GM03348 (cell line): ENCODE measurements around the gene POLD3.

Source experiments
- DNase-seq: peaks from one replicate; pipeline ENCODE4 v3.0.0; 2012; ENCODE audit warnings: low spot score

The POLD3 gene

DNA sequence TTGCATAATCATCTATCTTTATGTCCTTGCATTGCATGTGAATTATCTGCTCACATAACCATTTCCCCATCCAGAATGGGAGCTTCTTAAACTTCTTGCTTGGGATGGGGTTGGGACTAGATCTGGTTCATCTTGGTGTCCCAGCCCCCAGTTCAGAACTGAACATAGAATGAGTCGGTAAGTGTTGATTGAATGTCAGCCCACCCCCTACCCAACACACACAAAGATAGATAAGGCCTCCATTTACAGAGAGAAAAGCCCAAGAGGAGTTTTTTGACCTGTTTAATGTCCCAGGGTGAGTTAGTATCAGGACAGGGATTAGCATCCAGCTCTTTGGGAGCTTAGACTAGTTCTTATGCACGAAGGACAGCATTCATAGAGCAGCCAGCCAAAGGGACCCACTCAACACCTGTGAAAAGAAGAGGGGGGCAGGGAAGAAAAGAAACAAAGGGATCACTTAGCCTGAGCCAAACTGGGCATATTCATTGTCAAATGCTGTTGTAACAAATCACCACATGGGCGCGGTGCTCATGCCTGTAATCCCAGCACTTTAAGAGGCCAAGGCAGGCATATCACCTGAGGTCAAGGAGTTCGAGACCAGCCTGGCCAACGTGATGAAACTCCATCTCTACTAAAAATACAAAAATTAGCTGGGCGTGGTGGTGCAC is 81.4 kb downstream of the POLD3 start:
- no peak for DNase-seq

DNA sequence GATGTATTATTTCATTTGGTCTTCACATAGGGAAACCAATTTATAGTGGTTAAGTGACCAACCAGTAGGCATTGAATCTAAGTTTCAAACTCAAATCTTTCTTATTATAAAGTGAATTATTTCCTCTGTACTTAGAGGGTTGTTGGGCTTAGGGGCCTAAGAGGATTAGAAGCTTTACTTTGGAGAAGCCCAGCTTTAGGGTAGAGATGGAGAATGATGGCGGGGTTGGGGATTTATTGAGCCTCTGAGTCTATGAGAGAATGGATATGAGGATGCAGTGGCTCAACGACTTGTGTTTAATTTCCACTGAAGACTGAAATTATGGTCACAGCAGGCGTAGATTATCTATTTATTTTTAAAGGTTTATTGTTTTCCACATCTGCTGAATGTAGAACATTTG is 83.4 kb downstream of the POLD3 start:
- no peak for DNase-seq

DNA sequence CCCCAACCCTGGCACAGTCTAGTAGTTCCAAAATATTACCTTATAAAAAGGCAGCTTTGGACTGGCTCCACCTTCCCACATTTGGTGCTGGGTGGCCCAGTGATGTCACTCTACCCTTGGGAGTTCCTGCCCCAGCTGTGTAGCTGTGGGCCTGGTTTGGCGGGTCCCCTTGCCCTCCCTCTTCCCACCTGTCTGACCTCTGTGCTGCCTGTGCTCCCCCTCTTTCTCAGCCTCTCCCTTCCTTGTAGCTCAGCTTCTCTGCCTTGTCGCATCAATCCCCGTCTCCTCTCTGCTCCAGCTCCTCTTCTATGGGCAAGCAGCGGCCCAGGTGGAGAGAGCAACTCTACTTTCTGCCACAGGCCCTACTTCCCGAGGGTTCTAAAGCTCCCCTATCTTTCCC is 84.2 kb downstream of the POLD3 start:
- no peak for DNase-seq

DNA sequence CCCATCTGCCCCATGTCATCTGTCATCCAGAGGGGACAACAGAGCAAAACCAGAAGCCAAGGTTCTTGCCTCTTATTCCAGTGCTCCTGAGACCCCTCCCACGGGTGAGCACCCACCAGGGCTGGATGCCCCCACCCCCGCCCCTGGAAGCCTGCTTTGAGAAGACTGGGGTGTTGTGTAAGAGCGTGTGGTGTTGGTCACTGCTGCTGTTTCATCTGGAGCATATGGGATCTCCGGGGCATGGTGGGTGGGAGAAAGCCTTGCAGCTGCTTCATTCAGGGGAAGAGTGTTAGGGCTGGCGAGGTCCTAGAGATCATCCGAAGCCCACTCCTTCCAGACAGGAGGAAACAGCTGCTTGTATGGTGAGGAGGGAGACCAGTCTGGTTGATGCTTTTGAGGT is 84.7 kb downstream of the POLD3 start:
- DNase-seq = no peak

DNA sequence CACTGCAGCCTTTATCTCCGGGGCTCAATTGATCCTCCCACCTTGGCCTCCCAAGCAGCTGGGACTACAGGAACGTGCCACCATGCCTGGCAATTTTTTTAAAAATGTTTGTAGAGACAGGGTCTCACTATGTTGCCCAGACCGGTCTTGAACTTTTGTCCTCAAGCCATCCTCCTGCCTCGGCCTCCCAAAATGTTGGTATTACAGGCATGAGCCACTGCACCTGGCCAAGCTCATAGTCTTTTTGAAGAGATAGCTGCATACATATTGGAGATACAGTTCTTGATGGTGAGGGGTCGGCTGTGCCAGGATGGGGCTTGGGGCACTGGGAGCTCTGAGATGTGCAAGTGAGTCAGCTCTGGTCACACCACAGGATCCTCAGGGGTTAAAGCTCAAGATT is 85.7 kb downstream of the POLD3 start:
- DNase-seq = no peak

DNA sequence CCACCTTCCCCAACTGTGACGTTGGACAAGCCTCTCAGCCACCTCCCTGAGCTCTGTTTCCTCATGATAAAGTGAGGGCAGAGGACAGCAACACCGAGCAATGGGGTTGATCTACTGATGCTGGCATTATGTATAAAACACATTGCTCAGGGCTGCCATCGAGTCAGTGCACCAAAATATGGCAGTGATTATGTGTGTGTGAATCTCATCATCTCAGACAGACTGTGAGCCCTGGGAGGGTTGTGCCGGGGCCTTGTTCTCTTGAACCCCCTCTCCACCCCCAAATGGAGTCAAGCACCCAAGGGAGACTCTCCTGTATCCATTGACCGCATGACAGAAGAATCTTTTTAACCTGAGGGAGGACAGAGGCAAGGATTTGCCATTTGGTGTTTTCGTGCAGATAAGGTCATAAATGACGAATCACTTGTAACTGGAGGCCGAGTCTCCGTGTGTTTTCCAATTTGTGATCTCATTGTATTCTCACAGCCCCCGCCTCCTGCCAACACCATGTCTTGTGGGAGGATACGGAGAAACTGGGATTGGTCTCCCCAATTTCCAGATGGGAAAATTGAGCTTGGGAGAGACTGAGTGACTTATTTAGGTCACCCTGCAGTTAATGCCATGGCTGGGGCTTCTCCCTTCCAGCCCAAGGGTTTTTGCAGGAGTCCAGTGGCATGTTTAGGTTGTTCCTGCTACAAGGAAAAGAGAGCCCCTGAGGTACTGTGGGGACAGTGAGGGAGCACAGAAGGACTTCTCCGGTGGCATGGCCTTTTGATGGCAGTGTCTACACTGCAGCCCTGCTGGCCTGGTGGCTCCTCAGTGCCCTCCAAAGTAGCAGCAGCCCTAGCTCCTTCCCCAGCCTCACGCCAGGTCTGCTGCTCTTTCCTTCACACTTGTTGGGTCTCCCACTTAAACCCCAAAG is 86.5 kb downstream of the POLD3 start:
- DNase-seq = peak; percentile 3

DNA sequence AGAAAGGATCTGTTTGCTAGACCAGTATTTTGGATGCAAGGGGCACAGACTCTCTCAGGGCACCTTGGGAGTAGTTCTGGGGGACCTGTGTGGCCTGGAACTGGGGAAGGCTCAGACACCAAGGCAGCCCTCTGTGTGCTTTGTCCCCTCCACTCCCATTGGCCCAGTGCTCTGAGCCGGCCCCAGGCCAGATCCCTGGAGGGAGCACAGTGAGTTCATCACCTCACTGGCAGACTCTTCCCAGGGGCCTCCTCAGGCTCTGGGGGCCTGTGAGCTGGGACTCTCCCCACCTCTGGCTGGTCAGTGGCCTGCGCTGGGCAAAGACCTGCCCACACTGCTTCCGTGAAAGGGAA is 87.1 kb downstream of the POLD3 start:
- DNase-seq = no peak

DNA sequence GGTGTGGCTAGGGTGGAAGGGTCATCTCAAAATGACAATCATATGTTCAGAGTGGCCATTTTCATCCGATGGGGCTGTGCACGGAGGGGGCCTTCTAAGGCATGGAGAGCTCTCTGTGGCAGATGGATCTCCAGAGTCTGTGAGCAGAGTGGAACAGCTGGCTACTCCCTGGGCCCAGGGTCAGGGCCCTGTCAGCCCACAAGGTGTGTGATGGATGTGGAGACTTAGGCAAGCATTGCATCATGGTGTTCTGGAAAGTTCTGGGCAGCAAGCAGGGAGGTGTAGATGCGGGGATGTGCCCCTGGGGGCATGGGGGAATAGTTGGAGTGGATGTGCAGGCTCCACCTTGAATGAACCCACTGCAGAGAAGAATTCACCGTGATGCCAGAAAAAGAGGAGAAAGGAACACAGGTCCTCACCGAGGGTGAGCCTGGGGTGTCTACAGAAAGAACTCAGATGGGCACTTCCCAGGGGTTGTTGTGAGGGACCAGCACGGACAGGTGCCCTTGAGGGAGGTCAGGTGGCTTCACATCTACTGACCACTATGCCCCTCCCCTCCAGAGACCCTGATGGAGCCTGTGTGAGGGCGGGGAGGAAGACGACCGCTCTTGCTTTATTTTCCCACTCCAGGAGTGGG is 87.8 kb downstream of the POLD3 start:
- no peak for DNase-seq

DNA sequence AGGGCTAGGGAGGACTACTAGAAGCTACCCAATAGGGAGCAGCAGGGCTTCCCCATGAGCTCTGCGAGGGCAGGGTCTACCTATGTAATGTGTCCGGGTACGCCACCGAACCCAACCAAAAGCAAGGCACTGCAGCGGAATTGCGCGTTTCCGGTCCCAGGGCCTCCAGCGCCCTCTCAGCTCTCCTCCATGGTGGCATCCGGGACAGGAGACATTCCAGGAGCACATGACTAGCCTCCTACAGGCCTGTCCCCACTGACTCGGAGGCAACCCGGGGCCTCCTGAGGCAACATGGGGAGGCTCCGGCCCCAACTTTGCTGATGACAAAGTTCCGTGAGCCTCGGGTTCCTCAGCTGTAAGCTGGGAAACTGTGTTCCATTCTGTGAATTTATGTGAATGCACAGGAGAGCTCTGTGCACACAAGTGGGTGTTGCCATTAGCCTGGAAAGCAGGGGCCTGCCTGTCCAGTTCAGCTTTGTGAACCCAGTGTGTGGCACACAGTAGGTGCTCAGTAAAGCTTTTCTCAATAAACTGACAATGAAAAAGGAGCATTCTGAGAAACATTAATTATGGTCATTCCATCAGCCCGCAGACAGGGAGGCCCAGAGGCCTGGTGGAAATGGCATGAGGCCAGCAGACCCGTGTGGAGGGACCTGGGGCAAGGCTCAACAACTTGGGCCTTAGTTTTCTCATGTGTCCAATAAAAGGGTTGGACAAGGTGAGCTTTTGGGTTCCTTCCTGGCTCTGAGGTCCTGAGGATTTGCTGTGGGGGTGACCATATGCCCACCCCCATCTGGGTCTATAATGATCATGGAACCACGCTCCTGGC is 88.5 kb downstream of the POLD3 start:
- DNase-seq = no peak

DNA sequence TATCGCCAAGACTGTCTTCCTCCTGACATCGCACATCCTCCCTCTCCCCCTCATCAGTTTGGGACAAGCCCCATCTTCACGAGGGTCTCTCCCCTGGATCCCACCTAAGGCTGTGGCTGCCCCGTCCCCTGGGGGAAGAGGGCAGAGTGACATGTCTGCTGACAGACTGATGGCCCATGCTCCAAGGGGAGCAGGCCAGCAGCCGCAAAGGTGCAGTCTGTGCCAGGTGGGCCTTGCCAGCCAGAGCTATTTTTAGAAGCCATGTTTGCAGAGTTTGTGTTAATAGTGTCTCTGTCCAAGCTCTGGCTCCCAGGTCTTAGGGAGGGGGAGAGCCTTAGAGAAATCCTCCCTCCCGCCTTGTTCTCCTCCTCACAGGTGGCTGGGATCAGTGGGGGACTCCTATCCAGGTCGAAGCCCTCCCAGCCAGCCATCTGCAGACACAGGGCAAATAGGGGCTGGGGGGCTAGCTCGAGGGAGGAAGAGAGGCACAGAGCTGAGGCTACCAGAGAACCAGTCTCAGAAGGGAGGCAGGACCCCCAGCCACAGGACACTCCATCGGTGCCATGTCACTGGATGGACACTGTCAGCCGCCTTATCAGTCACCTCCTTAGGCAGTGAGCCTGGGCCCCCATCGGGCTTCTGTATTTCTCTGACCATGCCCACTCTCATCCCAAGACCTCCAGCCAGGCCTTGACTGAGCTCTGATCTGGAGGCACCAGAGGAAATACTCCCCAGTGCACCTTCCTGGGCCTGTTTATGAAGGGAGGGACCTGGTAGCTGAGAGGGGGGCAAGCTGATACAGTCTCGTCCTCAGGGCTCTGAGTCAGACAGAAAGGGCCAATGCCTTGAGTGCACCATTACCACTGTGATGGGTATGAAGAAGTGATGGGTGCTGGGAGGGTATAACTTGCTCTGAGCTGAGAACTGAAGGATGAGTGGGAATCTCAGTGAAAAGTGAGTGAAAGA is 89.6 kb downstream of the POLD3 start:
- no peak for DNase-seq

DNA sequence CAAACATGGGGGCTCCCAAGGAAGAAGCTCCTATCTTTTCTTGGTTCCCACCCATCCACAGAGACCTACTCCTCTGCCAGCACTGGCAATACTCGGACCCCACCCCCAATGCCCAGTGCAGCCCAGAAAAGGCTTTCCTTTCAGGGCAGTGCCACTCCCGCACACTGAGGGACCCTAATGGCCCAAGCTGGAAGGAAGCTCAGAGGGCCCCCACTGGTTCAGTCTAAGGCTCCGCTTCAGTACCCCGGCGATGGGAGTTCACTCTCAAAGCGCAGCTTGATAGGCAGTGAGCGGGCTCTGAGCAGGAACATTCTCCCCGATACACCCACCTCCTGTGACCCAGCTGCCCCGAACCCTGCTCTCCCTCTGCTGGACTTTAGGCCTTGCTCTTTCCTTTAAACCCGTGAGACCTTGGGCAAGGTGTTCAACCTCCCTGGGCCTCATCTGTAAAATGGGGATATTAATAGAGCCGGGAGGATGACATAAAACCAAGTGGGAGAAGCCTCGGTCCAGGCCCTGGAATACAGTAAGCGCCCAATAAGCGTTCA is 90.4 kb downstream of the POLD3 start:
- no peak for DNase-seq

DNA sequence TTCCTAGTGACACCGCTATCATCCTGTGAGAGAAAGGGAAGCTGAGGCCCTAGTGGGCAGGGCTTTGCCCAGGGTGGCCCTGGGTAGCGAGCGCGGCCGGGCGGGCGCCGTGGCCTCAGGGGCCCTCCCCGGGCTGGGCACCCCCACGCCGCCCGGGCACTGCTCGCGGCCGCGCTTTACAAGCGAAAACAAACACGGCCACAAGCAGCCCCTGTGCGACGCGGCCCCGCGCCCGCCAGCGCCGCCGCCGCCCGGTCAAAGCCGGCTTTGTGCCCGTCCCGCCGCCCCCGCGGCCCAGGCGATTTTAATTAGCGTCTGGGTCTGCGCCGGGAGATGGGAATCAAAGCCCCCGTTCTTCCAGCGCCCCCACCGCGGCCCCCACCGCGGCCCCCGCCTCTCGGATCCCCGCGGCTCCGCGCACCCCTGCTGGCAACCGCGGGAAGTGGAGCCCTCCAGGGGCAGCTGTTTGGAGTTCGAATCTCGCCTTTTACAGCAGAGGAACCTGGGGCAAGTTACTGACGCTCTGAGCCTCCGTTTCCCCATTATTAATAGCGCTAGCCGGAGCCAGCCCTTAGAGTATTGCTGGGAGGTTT is 91.0 kb downstream of the POLD3 start:
- peak; percentile 60 for DNase-seq

DNA sequence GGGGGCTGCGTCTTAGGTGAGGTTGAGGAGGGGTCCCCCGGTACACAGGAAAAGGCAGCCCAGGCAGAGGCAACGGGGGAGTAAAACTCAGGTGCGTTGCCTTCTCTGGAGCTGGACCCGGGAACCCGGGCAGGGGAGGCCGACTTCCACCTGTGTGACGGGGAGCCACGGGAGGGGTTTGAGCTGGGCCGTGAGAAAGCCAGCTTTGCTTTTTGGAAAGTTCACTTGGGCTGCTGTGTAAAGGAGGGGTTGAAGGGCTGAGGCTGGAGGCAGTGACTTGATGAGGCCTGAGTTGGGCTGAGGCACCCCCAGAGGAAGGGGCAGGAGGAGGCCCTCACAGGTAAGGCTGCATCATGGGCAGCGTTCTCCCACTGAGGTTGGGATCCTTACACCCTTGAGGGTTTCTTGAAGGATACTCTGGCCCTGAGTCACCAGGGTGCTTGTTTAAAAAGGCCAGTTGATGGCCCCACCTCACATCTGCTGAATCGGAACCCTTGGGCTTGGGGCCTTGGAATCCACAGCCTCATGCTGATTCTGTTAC is 91.6 kb downstream of the POLD3 start:
- peak; percentile 43 for DNase-seq

DNA sequence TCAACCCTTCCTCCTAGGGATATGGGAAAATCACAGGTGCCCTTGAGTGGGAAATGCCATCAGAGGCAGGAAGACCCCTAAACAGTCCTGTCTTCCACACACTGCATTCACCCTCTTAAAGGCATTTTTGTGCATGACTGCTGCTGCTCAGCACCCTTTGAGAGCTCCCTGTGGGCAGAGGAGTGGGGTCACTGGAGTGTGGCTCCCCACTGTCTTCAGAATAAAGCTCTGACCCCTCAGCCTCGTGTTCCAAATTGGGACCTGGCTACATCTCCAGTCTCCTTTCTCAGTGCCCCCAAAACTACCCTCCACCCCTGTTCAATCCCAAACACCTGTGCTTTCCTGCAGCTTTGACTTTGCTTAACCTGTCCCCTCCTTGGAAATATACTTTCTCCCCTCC is 92.3 kb downstream of the POLD3 start:
- DNase-seq = no peak

DNA sequence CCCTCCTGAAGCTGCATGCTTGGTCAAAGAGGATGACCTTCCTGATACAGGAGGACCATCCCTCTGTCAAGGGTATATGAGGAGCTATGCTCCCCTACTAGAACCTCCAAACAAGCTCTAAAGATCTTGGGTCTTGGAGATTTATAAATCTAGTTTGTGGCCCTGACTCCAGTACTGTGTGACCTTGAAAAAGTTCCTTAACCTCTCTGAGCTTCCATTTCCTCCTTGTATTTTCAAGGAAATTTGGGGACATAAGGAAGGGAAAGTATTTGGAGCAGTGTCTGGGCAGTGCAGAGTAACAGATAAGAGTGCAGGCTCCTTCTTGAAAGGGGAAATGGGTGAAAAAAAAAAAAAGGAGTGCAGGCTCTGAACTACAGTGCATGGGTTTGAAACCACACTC is 93.0 kb downstream of the POLD3 start:
- DNase-seq = no peak

DNA sequence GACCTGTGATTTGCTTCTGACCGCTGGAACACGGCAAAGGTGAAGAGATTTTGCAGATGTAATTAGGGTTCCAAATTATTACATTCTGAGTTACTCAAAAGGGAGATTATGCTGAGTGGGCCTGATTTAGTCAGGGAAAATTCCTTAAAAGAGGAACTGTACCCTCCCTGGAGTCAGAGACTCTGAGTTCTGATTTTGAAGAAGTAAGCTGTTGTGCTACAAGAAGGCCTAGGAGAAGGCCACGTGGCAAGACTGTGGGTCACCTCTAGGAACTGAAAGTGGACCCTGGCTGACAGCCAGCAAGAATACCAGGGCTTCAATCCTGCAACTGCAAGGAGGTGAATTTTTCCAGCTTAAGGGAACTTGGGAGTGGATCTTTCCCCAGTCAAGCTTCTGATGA is 93.5 kb downstream of the POLD3 start:
- DNase-seq = no peak

DNA sequence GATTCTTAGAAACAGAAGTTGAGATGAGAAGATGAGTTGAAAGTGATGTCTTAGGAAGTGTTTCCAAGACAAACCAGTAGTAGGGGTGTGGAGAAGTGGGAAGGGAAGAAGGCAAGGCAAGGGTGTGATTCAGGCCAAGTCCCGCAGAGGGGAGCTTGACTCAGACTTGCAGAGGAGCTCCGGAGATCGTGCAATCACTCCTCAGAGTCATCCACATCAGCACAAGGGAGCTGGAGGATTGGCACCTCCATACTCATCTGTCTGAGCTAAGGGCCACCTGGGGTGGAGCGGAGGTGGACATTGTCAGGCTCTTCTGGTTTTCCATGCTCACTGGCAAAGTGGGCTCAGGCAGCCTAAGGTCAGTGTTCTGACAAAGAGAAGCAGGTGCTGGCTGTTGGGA is 94.4 kb downstream of the POLD3 start:
- peak; percentile 68 for DNase-seq

DNA sequence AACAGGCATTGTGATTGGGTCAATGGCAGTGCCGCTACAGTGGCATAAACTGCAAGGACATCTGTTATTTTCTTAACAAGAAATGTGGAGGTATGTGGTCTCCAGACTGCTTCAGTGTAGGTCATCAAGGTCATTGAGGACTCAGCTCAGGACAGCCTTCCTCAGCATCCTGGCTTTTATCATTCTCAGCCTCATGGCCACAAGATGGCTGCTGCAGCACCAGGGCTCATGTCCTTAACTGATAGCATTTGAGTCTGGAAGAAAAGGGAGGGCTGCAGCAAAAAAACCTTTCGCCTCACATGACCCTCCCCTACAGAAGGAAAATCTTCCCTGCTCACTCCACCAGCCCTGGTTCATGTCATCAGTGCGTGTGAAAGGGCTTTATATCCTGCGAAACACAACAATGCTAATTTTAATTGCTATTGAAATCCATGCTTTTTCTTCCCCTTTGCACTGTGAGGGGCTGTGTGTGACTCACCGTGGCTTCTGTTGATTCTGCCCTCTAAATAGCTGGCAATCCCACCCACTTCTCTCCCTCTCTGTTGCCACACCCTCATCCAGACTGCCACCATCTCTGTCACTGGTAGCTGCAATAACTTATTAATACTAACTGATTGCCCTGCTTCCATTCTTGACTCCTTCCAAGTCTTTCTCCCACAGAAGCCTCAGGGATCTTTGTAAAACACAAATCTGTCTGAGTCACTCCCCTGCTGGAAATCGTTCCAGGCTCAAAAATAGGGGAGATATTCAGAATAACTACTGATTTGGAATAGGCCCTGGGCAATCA is 95.0 kb downstream of the POLD3 start:
- peak; percentile 52 for DNase-seq

DNA sequence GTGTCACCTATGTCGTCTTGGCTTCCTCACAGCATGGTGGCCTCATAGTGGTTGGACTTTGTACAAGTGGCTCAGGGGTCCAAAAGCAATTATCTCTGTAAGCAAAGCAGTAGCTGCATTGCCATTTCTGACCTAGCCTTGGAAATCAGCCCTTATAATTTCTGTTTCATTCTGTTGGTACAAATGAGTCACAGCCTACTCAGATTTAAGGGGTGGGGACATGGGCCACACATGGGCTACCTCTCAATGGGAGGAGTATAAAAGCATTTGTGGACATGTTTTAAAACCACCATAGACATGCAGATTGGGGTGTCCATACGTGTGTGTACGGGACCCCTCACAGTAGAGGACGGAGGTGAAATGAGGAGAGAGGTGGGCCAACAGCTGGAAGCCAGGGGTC is 97.3 kb downstream of the POLD3 start:
- DNase-seq = peak; percentile 28
